HepG2 (cell line): ENCODE measurements around the gene UTF1. TPM values are rescaled to one million over a fixed set of nuclear protein-coding genes. Genes with fewer than 3 reads are reported as not detected.
A peak's percentile ranks its signal among the peaks of the same experiment; 100 is the strongest.

Experiments used
- ATAC-seq: fragments of 200-7000 bp; cut with Tn5 transposase; 3 replicates; pipeline ENCODE4 v1.9.1; 2020; ENCODE audit warnings: mild to moderate bottlenecking, moderate library complexity
- BruUV-seq: library from RNA; stranded (reverse); fragments of 400-500 nt; replicated peaks from 2 replicates; lab custom pipeline; 2021; lab: Mats Ljungman, UMichigan
- CTCF ChIA-PET: fragments of 300-600 bp; formaldehyde crosslinking; extraction: SDS; loops from one replicate; lab custom pipeline; 2021; ENCODE audit warnings: low total read pairs, inconsistent platforms, low intra/inter-chr PET ratio; lab: Yijun Ruan, JAX
- POLR2A ChIA-PET: fragments of 350-600 bp; sonication (Branson Sonifier 250); formaldehyde crosslinking; loops from one replicate; lab custom pipeline; 2020; ENCODE audit warnings: antibody characterized with exemption, inconsistent platforms; lab: Yijun Ruan, JAX
- DNase-seq: peaks from one replicate; pipeline ENCODE4 v3.0.0-alpha.2; 2015; ENCODE audit warnings: low spot score
- FAIRE-seq: peaks from 3 replicates; lab custom pipeline; 2011; peaks lifted over from hg19 to GRCh38; lab: Jason Lieb, UNC
- H2AFZ ChIP-seq: one replicate; pipeline ENCODE4 v1.6.1; 2011; ENCODE audit warnings: low read length, inconsistent platforms
- H3K27ac ChIP-seq: fragments of 300-600 bp; 3 replicates; pipeline ENCODE4 v1.8.0; 2011; ENCODE audit warnings: mixed run types, mild to moderate bottlenecking, mixed read lengths, low read length, inconsistent platforms; ENCODE audit not compliant: insufficient read depth; ENCODE audit errors: extremely low read length
- H3K27me3 ChIP-seq, 2 experiments: fragments of 200-600 bp in 1 of 2; 2 replicates in 1 of 2; 3 replicates in 1 of 2; pipeline versions ENCODE4 v1.6.0 to v1.8.0; 2011; ENCODE audit warnings: low read length in 2 of 2, mild to moderate bottlenecking in 2 of 2, moderate library complexity in 2 of 2, inconsistent platforms in 1 of 2; ENCODE audit not compliant: insufficient read depth in 2 of 2, control insufficient read depth in 1 of 2
- H3K36me3 ChIP-seq, 2 experiments: fragments of 200-600 bp in 1 of 2; replicated peaks in 1 of 2; 2 replicates in 1 of 2; 3 replicates in 1 of 2; pipeline versions ENCODE4 v1.5.1 to v1.8.0; 2011; ENCODE audit warnings: low read length in 2 of 2, inconsistent platforms in 1 of 2; ENCODE audit not compliant: insufficient read depth in 2 of 2, control insufficient read depth in 1 of 2
- H3K4me1 ChIP-seq: 2 replicates; pipeline ENCODE4 v1.5.1; 2012; ENCODE audit warnings: low read length, inconsistent platforms; ENCODE audit not compliant: insufficient read depth
- H3K4me2 ChIP-seq: 2 replicates; pipeline ENCODE4 v1.6.0; 2011; ENCODE audit warnings: low read depth, low read length, inconsistent platforms
- H3K4me3 ChIP-seq, 3 experiments: fragments of 200-600 bp in 1 of 3; sonication (generic), shearing (Covaris generic) in 1 of 3; replicated peaks in 1 of 3; 2 replicates each; pipeline ENCODE4 v1.5.1; 2011 to 2016; ENCODE audit warnings: low read length in 3 of 3, inconsistent platforms in 2 of 3, low read depth in 2 of 3, mild to moderate bottlenecking in 2 of 3, control low read depth in 1 of 3, mixed read lengths in 1 of 3; ENCODE audit not compliant: insufficient read depth in 1 of 3
- H3K79me2 ChIP-seq: one replicate; pipeline ENCODE4 v1.6.1; 2011; ENCODE audit warnings: low read length, inconsistent platforms; ENCODE audit not compliant: insufficient read depth
- H3K9ac ChIP-seq: 2 replicates; pipeline ENCODE4 v1.6.0; 2011; ENCODE audit warnings: mild to moderate bottlenecking, low read depth, low read length, inconsistent platforms; ENCODE audit not compliant: insufficient read depth
- H3K9me3 ChIP-seq: 2 replicates; pipeline ENCODE4 v1.5.1; 2012; ENCODE audit warnings: mild to moderate bottlenecking, low read length
- H4K20me1 ChIP-seq: 2 replicates; pipeline ENCODE4 v1.6.0; 2011; ENCODE audit warnings: inconsistent platforms, mild to moderate bottlenecking, low read length, moderate library complexity; ENCODE audit not compliant: insufficient read depth
- ARID5B ChIP-seq: IDR thresholded peaks from 2 replicates; pipeline ENCODE4 v1.4.0; 2020; ENCODE audit warnings: mild to moderate bottlenecking, missing genetic modification reagents
- DNMT3B ChIP-seq: conservative IDR thresholded peaks from 2 replicates; pipeline ENCODE4 v1.6.1; 2016; ENCODE audit warnings: missing biosample characterization, control low read depth
- DPF2 ChIP-seq: sonication (generic); formaldehyde crosslinking; IDR thresholded peaks from 2 replicates; pipeline ENCODE4 v1.4.0; 2020; ENCODE audit warnings: mild to moderate bottlenecking, low read depth, missing genetic modification reagents, borderline replicate concordance
- KDM4B ChIP-seq: sonication (generic); formaldehyde crosslinking; IDR thresholded peaks from 2 replicates; pipeline ENCODE4 v1.4.0; 2020; ENCODE audit warnings: missing genetic modification reagents
- YEATS4 ChIP-seq: sonication (generic); formaldehyde crosslinking; IDR thresholded peaks from 2 replicates; pipeline ENCODE4 v1.4.0; 2020; ENCODE audit warnings: missing genetic modification reagents, borderline replicate concordance
- ZBTB42 ChIP-seq: sonication (generic); formaldehyde crosslinking; IDR thresholded peaks from 2 replicates; pipeline ENCODE4 v1.5.0; 2020; ENCODE audit warnings: mild to moderate bottlenecking, missing genetic modification reagents
- ZFX ChIP-seq: sonication (generic); formaldehyde crosslinking; IDR thresholded peaks from 2 replicates; pipeline ENCODE4 v1.4.0; 2020; ENCODE audit warnings: mild to moderate bottlenecking, low read depth, missing genetic modification reagents, moderate library complexity
- ZNF501 ChIP-seq: sonication (generic); formaldehyde crosslinking; IDR thresholded peaks from 2 replicates; pipeline ENCODE4 v1.5.1; 2020; ENCODE audit warnings: mild to moderate bottlenecking, moderate library complexity, missing genetic modification reagents
- ZNF674 ChIP-seq: sonication (generic); formaldehyde crosslinking; IDR thresholded peaks from 2 replicates; pipeline ENCODE4 v1.5.0; 2020; ENCODE audit warnings: low read depth, mild to moderate bottlenecking, missing genetic modification reagents
- ZSCAN31 ChIP-seq: sonication (generic); formaldehyde crosslinking; IDR thresholded peaks from 2 replicates; pipeline ENCODE4 v1.5.0; 2020; ENCODE audit warnings: low read depth, mild to moderate bottlenecking, missing genetic modification reagents
- ZSCAN5A ChIP-seq: sonication (generic); formaldehyde crosslinking; IDR thresholded peaks from 2 replicates; pipeline ENCODE4 v1.8.0; 2022; ENCODE audit warnings: mild to moderate bottlenecking, missing genetic modification reagents, borderline replicate concordance
- WGBS: methylation state at CpG from one replicate; pipeline ENCODE4 v1.1.6; 2017; ENCODE audit warnings: low lambda C conversion rate; 5-methylcytosine and 5-hydroxymethylcytosine counted together
- in situ Hi-C: cut with HindIII; loops from 2 replicates; pipeline ENCODE4 v1.10.0; 2017; ENCODE audit warnings: low pct_unique_long_range_greater_than_20kb; ENCODE audit not compliant: extremely low pct_ligation_motif_present
- intact Hi-C: fragments of 100-400 bp; cut with micrococcal nuclease; formaldehyde crosslinking; loops from one replicate; pipeline ENCODE4 v1.10.0; 2022; ENCODE audit not compliant: unreplicated experiment
- polyA plus RNA-seq, 8 experiments: library from polyadenylated mRNA; depleted of rRNA in 3 of 8; stranded (reverse) in 7 of 8; unstranded in 1 of 8; fragments of >200 nt; fragmentation: Illumina TruSeq in 4 of 8; extraction: Trizol in 4 of 8; gene quantifications; 2 replicates each; pipeline versions ENCODE4 v1.2.1 to v1.2.3, GENCODE V29; 2011 to 2016; ENCODE audit warnings: low read depth in 4 of 8, missing spikeins in 1 of 8, mixed read lengths in 1 of 8; ENCODE audit not compliant: insufficient read depth in 1 of 8
- total RNA-seq, 5 experiments: library from RNA; depleted of rRNA; stranded (reverse); fragments of >200 nt; fragmentation: Illumina TruSeq; extraction: Trizol; gene quantifications; 2 replicates each; pipeline ENCODE4 v1.2.3, GENCODE V29; 2016; ENCODE audit warnings: low read depth in 1 of 5

Gene UTF1
- total and polyA plus RNA-seq, 2 of the 13 experiments (the other 11 are each of a cell fraction or from before 2014, with no cell fraction given): not detected

GRCh38 chr10:133261726-133262325 is 31.8 kb downstream of the UTF1 start (continued):
- no peak for TF ChIP-seq KDM4B (CRISPR knock-in tag)
- peak; percentile 66 for TF ChIP-seq ZFX (CRISPR knock-in tag)

- no peak for DNase-seq
- no peak for TF ChIP-seq ZSCAN5A (CRISPR knock-in tag)
- TF ChIP-seq, all 625 proteins: peak for 0
- no peak overlapping the region for H3K4me2 ChIP-seq
- ChIA-PET POLR2A (no interaction called here), CTCF (no interaction called here)
- WGBS: 61% methylated on average over 8 of the region's 14 CpGs
- H3K36me3 ChIP-seq: no peaks in the 10 kb centered on the region
- H3K79me2 ChIP-seq: no peaks in the 10 kb centered on the region
- no peaks in the 10 kb centered on the region for H3K9me3 ChIP-seq
- no peak overlapping the region for H3K27ac ChIP-seq
- BruUV-seq: no TSS peak
- H3K9ac ChIP-seq: no peak overlapping the region
- H3K4me1 ChIP-seq: peaks cover 28% of the 10 kb centered on the region
- in situ Hi-C loops: no loop called here
- H4K20me1 ChIP-seq: no peaks in the 10 kb centered on the region
- ATAC-seq (no peak), FAIRE-seq (no peak)
- H3K27me3 ChIP-seq: peaks cover 9 to 43% of the 10 kb centered on the region in 2 experiments; a peak in 4 of 5 replicates
- intact Hi-C loops: no loop called here
- H2AFZ ChIP-seq: no peak overlapping the region
- no peak overlapping the region for H3K4me3 ChIP-seq
Measured at GRCh38 chr10:133262696-133263095, 32.7 kb downstream of the UTF1 start.

DNA sequence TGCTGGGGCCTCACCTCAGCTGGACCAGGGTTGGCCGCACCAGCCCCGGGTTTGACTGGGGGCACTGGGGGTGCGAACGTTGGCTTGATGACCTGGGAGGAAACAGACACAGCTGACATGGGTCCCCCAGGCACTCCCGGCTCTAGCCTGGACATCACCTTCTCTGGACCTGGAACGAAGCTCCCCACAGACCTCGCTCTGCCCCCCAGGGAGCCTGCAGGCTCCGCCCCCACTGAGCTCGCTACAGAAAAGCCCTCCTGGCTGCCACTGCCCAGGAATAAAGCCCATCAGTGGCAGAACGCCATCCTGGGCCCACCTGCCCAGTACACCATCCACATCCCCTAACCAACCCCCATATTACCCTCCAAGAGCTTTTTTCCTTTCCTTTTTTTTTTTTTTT is 33.7 kb downstream of the UTF1 start:
- CTCF ChIA-PET: no interaction called here
- intact Hi-C loops (no loop called here), in situ Hi-C loops (no loop called here)
- H3K9ac ChIP-seq: no peak overlapping the region
- no peak overlapping the region for H2AFZ ChIP-seq
- 56% methylated on average over 5 of the region's 10 CpGs for WGBS
- no peak overlapping the region for H3K4me2 ChIP-seq
- peaks cover 9 to 36% of the 10 kb centered on the region in 2 experiments; a peak in 4 of 5 replicates for H3K27me3 ChIP-seq
- H3K27ac ChIP-seq: no peak overlapping the region
- DNase-seq (no peak), FAIRE-seq (no peak), ATAC-seq (no peak)
- no peaks in the 10 kb centered on the region for H4K20me1 ChIP-seq
- no peaks in the 10 kb centered on the region for H3K79me2 ChIP-seq
- H3K9me3 ChIP-seq: no peaks in the 10 kb centered on the region
- no peaks in the 10 kb centered on the region for H3K36me3 ChIP-seq
- peaks cover 19% of the 10 kb centered on the region for H3K4me1 ChIP-seq
- H3K4me3 ChIP-seq: no peak overlapping the region
- POLR2A ChIA-PET: no interaction called here
- no TSS peak for BruUV-seq
- TF ChIP-seq DPF2: no peak
- no peak for TF ChIP-seq ARID5B (CRISPR knock-in tag)
- no peak for TF ChIP-seq ZNF674 (CRISPR knock-in tag)
- no peak for TF ChIP-seq ZSCAN31 (CRISPR knock-in tag)
- no peak for TF ChIP-seq ZNF501 (CRISPR knock-in tag)
- no peak for TF ChIP-seq DNMT3B (CRISPR knock-in tag)
- no peak for TF ChIP-seq YEATS4 (CRISPR knock-in tag)
- TF ChIP-seq ZBTB42 (CRISPR knock-in tag): no peak
